OCI-LY1 (cell line): ENCODE data around the gene RHOD.

Experiments
- H2AFZ ChIP-seq: fragments of 200-600 bp; sonication (generic), shearing (Covaris generic); 2 replicates; pipeline ENCODE4 v1.6.0; 2014; ENCODE audit warnings: antibody characterized with exemption, mild to moderate bottlenecking, low read length
- H3F3A ChIP-seq: fragments of 200-600 bp; sonication (generic), shearing (Covaris generic); 2 replicates; pipeline ENCODE4 v1.6.0; 2014; ENCODE audit warnings: mild to moderate bottlenecking, antibody characterized with exemption, low read length, moderate library complexity; ENCODE audit not compliant: insufficient read depth
- H3K27ac ChIP-seq: fragments of 200-600 bp; sonication (generic); 2 replicates; pipeline ENCODE4 v1.5.1; 2014; ENCODE audit warnings: low read length, mixed run types, mild to moderate bottlenecking, low read depth; ENCODE audit not compliant: poor library complexity, severe bottlenecking
- H3K27me3 ChIP-seq: fragments of 200-600 bp; sonication (generic); 2 replicates; pipeline ENCODE4 v1.6.0; 2014; ENCODE audit warnings: antibody characterized with exemption, mild to moderate bottlenecking, low read length, moderate library complexity; ENCODE audit not compliant: insufficient read depth
- H3K36me3 ChIP-seq: fragments of 200-600 bp; sonication (generic); 2 replicates; pipeline ENCODE4 v1.6.1; 2014; ENCODE audit warnings: mild to moderate bottlenecking, antibody characterized with exemption, low read length, moderate library complexity, mixed read lengths; ENCODE audit not compliant: insufficient read depth
- H3K4me1 ChIP-seq: fragments of 200-600 bp; sonication (generic); 2 replicates; pipeline ENCODE4 v1.5.1; 2014; ENCODE audit warnings: mild to moderate bottlenecking, low read length, moderate library complexity; ENCODE audit not compliant: insufficient read depth, severe bottlenecking
- H3K4me2 ChIP-seq: fragments of 200-600 bp; sonication (generic), shearing (Covaris generic); 2 replicates; pipeline ENCODE4 v1.6.1; 2014; ENCODE audit warnings: low read length
- H3K4me3 ChIP-seq: fragments of 200-600 bp; sonication (generic); 2 replicates; pipeline ENCODE4 v1.5.1; 2014; ENCODE audit warnings: low read length, low read depth, mild to moderate bottlenecking, mixed read lengths; ENCODE audit not compliant: poor library complexity, severe bottlenecking
- H3K79me2 ChIP-seq: fragments of 200-600 bp; shearing (Covaris generic); 2 replicates; pipeline ENCODE4 v1.6.1; 2016; ENCODE audit warnings: mixed run types, low read length, mixed read lengths; ENCODE audit not compliant: insufficient read depth
- H3K9ac ChIP-seq: fragments of 200-600 bp; sonication (generic), shearing (Covaris generic); 2 replicates; pipeline ENCODE4 v1.6.1; 2014; ENCODE audit warnings: mild to moderate bottlenecking, low read length, mixed read lengths
- H3K9me2 ChIP-seq: fragments of 200-600 bp; sonication (generic), shearing (Covaris generic); 2 replicates; pipeline ENCODE4 v1.6.1; 2014; ENCODE audit warnings: low read depth, mild to moderate bottlenecking, low read length, mixed read lengths
- H3K9me3 ChIP-seq: fragments of 200-600 bp; shearing (Covaris generic); 2 replicates; pipeline ENCODE4 v1.6.1; 2014; ENCODE audit warnings: low read length, mixed read lengths
- H4K20me1 ChIP-seq: fragments of 200-600 bp; sonication (generic), shearing (Covaris generic); 2 replicates; pipeline ENCODE4 v1.6.0; 2016; ENCODE audit warnings: mild to moderate bottlenecking, low read length; ENCODE audit not compliant: insufficient read depth
- EZH2 ChIP-seq: fragments of 200-600 bp; sonication (generic), shearing (Covaris generic); IDR thresholded peaks from 2 replicates; pipeline ENCODE4 v1.8.0; 2017; ENCODE audit warnings: borderline replicate concordance, mixed run types, mild to moderate bottlenecking, antibody characterized with exemption, low read length, moderate library complexity, mixed read lengths
- TF ChIP-seq, protein P1 (sequence below): fragments of 200-600 bp; sonication (generic), shearing (Covaris generic); IDR thresholded peaks from 2 replicates; pipeline ENCODE4 v1.5.1; 2017; ENCODE audit warnings: mild to moderate bottlenecking, antibody characterized with exemption, low read length, moderate library complexity, mixed read lengths

The RHOD gene

DNA sequence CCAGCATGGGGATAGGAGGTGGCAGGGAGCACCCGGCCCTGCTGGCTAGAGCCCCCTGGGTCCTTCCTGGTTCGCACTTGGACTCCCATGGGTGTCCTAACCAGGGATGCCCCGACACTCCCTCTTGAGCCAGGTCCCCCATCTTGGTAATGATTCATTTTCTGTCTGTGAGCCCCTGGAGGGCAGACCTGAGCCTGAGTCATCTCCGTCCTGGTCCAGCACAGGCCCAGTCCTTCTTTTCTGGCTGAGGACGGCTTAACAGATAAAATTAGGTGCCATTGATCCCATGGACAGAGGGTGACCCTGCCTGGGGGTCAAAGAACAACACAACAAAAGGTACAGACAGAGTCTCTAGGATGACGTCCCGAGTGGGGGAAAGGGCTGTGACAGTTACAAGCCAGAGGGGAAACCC, 3.5 kb downstream of the RHOD start:
- H3K36me3 ChIP-seq = no peaks in the 10 kb centered on the region
- H3K9me2 ChIP-seq = no peaks in the 10 kb centered on the region
- H3K9me3 ChIP-seq = no peaks in the 10 kb centered on the region
- no peaks in the 10 kb centered on the region for H4K20me1 ChIP-seq
- H3K4me1 ChIP-seq = peaks cover 10% of the 10 kb centered on the region
- no peak overlapping the region for H3K9ac ChIP-seq
- TF ChIP-seq EZH2 = no peak
- TF ChIP-seq, protein P1, sequence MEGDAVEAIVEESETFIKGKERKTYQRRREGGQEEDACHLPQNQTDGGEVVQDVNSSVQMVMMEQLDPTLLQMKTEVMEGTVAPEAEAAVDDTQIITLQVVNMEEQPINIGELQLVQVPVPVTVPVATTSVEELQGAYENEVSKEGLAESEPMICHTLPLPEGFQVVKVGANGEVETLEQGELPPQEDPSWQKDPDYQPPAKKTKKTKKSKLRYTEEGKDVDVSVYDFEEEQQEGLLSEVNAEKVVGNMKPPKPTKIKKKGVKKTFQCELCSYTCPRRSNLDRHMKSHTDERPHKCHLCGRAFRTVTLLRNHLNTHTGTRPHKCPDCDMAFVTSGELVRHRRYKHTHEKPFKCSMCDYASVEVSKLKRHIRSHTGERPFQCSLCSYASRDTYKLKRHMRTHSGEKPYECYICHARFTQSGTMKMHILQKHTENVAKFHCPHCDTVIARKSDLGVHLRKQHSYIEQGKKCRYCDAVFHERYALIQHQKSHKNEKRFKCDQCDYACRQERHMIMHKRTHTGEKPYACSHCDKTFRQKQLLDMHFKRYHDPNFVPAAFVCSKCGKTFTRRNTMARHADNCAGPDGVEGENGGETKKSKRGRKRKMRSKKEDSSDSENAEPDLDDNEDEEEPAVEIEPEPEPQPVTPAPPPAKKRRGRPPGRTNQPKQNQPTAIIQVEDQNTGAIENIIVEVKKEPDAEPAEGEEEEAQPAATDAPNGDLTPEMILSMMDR = no peak
- no peak overlapping the region for H2AFZ ChIP-seq
- H3F3A ChIP-seq = no peaks in the 10 kb centered on the region
- no peak overlapping the region for H3K27ac ChIP-seq
- no peaks in the 10 kb centered on the region for H3K79me2 ChIP-seq
- H3K27me3 ChIP-seq = peaks cover 7% of the 10 kb centered on the region
- H3K4me3 ChIP-seq = no peak overlapping the region
- no peak overlapping the region for H3K4me2 ChIP-seq

DNA sequence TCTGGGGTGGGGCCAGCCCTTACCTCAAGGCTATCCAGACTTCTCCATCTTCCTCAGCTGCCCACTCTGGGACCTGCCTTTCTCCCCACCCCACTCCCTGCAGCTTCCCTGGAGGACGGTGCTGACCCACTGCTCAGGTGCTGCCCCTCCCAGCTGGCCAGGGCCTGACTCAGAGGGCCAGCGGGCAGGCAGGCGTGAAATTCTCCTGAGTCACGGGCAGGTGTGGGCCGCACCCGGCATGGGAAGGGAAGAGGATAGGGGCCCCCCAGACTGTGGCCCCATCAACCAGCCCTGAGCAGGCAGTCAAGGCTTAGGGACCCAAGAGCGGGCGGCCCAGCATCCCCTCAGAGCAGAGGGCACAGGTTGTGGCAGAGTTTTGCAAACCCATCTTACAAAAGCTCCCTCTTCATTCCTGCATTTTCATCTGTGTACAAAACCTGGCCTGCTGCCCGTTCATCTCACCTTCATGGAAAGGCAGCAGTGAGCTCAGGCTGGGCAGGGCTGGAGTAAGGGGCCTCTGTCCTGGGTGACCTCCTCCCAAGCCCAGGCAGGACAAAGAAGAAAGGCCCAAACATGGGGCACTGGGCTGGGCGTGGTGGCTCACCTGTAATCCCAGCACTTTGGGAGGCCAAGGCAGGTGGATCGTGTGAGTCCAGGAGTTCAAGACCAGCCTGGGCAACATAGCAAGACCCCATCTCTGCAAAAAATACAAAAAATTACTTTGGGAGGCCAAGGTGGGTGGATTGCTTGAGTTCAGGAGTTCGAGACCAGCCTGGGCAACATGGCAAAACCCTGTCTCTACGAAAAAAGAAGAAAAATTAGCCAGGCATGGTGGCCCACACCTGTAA, 6.1 kb downstream of the RHOD start:
- Histone ChIP-seq H3K27ac (no peak overlapping the region), H3K79me2 (no peaks in the 10 kb centered on the region), H4K20me1 (no peaks in the 10 kb centered on the region), H3K4me1 (no peaks in the 10 kb centered on the region), H3K9me2 (no peaks in the 10 kb centered on the region), H3K36me3 (no peaks in the 10 kb centered on the region), H3K4me2 (no peak overlapping the region), H3K9me3 (no peaks in the 10 kb centered on the region), H3K9ac (no peak overlapping the region), H2AFZ (no peak overlapping the region), H3K4me3 (no peak overlapping the region), H3K27me3 (peaks cover 8% of the 10 kb centered on the region; the same call in 1 of the 2 replicates), H3F3A (no peaks in the 10 kb centered on the region)
- no peak for TF ChIP-seq EZH2
- TF ChIP-seq, protein P1 = no peak

DNA sequence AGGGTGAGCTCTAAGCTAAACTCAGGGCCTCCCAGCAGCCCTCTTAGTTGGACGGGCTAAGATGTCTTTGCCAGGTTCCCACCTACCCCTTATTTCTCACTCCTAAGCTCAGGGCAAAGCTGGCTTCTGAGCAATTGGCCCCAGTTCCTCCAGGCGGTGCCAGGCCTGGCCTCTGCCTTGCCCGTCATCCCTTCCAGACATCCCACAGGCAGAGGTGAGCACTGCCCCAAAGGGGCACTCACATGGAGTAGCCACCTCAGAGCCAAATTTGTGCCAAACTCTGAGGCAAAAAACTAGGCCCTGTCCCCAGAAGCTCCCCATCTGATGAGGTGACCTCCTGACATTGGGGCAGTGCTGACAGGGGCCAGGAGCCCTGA, 9.7 kb downstream of the RHOD start:
- no peaks in the 10 kb centered on the region for H4K20me1 ChIP-seq
- H3K9ac ChIP-seq = no peak overlapping the region
- no peak for TF ChIP-seq EZH2
- TF ChIP-seq, protein P1 = no peak
- H3K4me1 ChIP-seq = no peaks in the 10 kb centered on the region
- no peaks in the 10 kb centered on the region for H3K79me2 ChIP-seq
- no peak overlapping the region for H3K4me2 ChIP-seq
- H3K9me2 ChIP-seq = no peaks in the 10 kb centered on the region
- H3K36me3 ChIP-seq = no peaks in the 10 kb centered on the region
- no peaks in the 10 kb centered on the region for H3F3A ChIP-seq
- H3K27me3 ChIP-seq = 0 out of 2 replicates have a peak, but pooled peaks cover 5% of the 10 kb centered on the region
- H2AFZ ChIP-seq = no peak overlapping the region
- no peak overlapping the region for H3K27ac ChIP-seq
- H3K4me3 ChIP-seq = no peak overlapping the region
- H3K9me3 ChIP-seq = no peaks in the 10 kb centered on the region
